ENCODE data around the gene ITGAD.

GRCh38 chr16:31404353-31405064 lies 11.4 kb downstream of the ITGAD start:
- no peak for TF ChIP-seq CTCF (IDR thresholded peaks at IDR 0.05)
- TF ChIP-seq POLR2AphosphoS5 (IDR thresholded peaks at IDR 0.05; ENCODE audit: insufficient read depth in 1 of 2, low read depth in 1 of 2), result no peak
- TF ChIP-seq POLR2A (IDR thresholded peaks at IDR 0.05), result no peak
